IMR-90 (cell line): ENCODE measurements around the gene ETS1. TPM values are rescaled to one million over a fixed set of nuclear protein-coding genes. Genes with fewer than 3 reads are reported as not detected.

Experiments
- ATAC-seq: fragments of 200-7000 bp; cut with Tn5 transposase; 2 replicates; pipeline ENCODE4 v1.9.1; 2020; ENCODE audit warnings: low read depth, mild to moderate bottlenecking, moderate library complexity
- BruUV-seq: library from RNA; stranded (reverse); fragments of 400-500 nt; replicated peaks from 2 replicates; lab custom pipeline; 2021; lab: Mats Ljungman, UMichigan
- CTCF ChIA-PET: fragments of 300-600 bp; formaldehyde crosslinking; extraction: SDS; loops from one replicate; lab custom pipeline; 2021; ENCODE audit warnings: antibody characterized with exemption; lab: Yijun Ruan, JAX
- POLR2A ChIA-PET: fragments of 300-600 bp; sonication (Branson Sonifier 250); formaldehyde crosslinking; loops from one replicate; lab custom pipeline; 2022; ENCODE audit warnings: antibody characterized with exemption; ENCODE audit not compliant: unreplicated experiment; lab: Charles Lee
- DNase-seq: peaks from one replicate; pipeline ENCODE4 v3.0.0; 2013
- H2AFZ ChIP-seq: replicated peaks from 2 replicates; pipeline ENCODE3; 2013; ENCODE audit warnings: low read length, mild to moderate bottlenecking; ENCODE audit not compliant: poor library complexity
- H2AK5ac ChIP-seq: 2 replicates; pipeline ENCODE4 v1.6.1; 2013; ENCODE audit warnings: low read depth, low read length, inconsistent platforms
- H2AK9ac ChIP-seq: replicated peaks from 2 replicates; pipeline ENCODE3; 2013; ENCODE audit warnings: mild to moderate bottlenecking, low read depth, low read length, moderate library complexity; ENCODE audit not compliant: poor library complexity
- H2BK120ac ChIP-seq: 2 replicates; pipeline ENCODE4 v1.6.1; 2013; ENCODE audit warnings: low read depth, low read length, inconsistent platforms
- H2BK15ac ChIP-seq: 3 replicates; pipeline ENCODE4 v1.6.1; 2013; ENCODE audit warnings: low read depth, low read length, inconsistent platforms
- H2BK20ac ChIP-seq: 2 replicates; pipeline ENCODE4 v1.6.1; 2013; ENCODE audit warnings: low read depth, mild to moderate bottlenecking, inconsistent platforms, low read length, moderate library complexity
- H2BK5ac ChIP-seq: 2 replicates; pipeline ENCODE4 v1.6.1; 2013; ENCODE audit warnings: mild to moderate bottlenecking, low read depth, low read length, inconsistent platforms; ENCODE audit not compliant: poor library complexity, severe bottlenecking
- H3K14ac ChIP-seq: replicated peaks from 2 replicates; pipeline ENCODE4 v1.6.1; 2013; ENCODE audit warnings: low read depth, low read length, inconsistent platforms
- H3K18ac ChIP-seq: 2 replicates; pipeline ENCODE4 v1.6.1; 2013; ENCODE audit warnings: low read depth, low read length, control low read depth
- H3K23ac ChIP-seq: 2 replicates; pipeline ENCODE4 v1.6.1; 2013; ENCODE audit warnings: low read depth, low read length, inconsistent platforms
- H3K27ac ChIP-seq: 2 replicates; pipeline ENCODE4 v1.5.1; 2013; ENCODE audit warnings: mild to moderate bottlenecking, control low read depth, low read length; ENCODE audit not compliant: insufficient read depth
- H3K27me3 ChIP-seq: 2 replicates; pipeline ENCODE4 v1.6.1; 2013; ENCODE audit warnings: low read length; ENCODE audit not compliant: control insufficient read depth, insufficient read depth
- H3K36me3 ChIP-seq: 2 replicates; pipeline ENCODE4 v1.6.1; 2013; ENCODE audit warnings: low read length, mixed read lengths; ENCODE audit not compliant: control insufficient read depth, insufficient read depth
- H3K4ac ChIP-seq: 2 replicates; pipeline ENCODE4 v1.6.1; 2013; ENCODE audit warnings: low read depth, low read length, inconsistent platforms
- H3K4me1 ChIP-seq: 2 replicates; pipeline ENCODE4 v1.6.1; 2013; ENCODE audit warnings: low read length, mixed read lengths; ENCODE audit not compliant: control insufficient read depth, insufficient read depth
- H3K4me2 ChIP-seq: 2 replicates; pipeline ENCODE4 v1.6.1; 2013; ENCODE audit warnings: low read depth, mild to moderate bottlenecking, control low read depth, low read length, moderate library complexity
- H3K4me3 ChIP-seq: 2 replicates; pipeline ENCODE4 v1.5.1; 2013; ENCODE audit warnings: low read depth, mild to moderate bottlenecking, control low read depth, low read length, moderate library complexity; ENCODE audit not compliant: insufficient read depth
- H3K56ac ChIP-seq: 2 replicates; pipeline ENCODE4 v1.6.1; 2013; ENCODE audit warnings: low read length, inconsistent platforms; ENCODE audit not compliant: insufficient read depth; ENCODE audit errors: extremely low read depth
- H3K79me1 ChIP-seq, 2 experiments: 2 replicates each; pipeline ENCODE4 v1.6.1; 2013; ENCODE audit warnings: low read length in 2 of 2, inconsistent platforms in 1 of 2, low read depth in 1 of 2
- H3K9ac ChIP-seq: 2 replicates; pipeline ENCODE4 v1.6.1; 2013; ENCODE audit warnings: low read depth, low read length, control low read depth
- H3K9me1 ChIP-seq: 2 replicates; pipeline ENCODE4 v1.6.1; 2013; ENCODE audit warnings: low read length, inconsistent platforms; ENCODE audit not compliant: insufficient read depth
- H3K9me3 ChIP-seq: 2 replicates; pipeline ENCODE4 v1.6.1; 2013; ENCODE audit warnings: low read length; ENCODE audit not compliant: control insufficient read depth, insufficient read depth
- H4K20me1 ChIP-seq: 2 replicates; pipeline ENCODE4 v1.6.1; 2013; ENCODE audit warnings: low read length, inconsistent platforms; ENCODE audit not compliant: insufficient read depth
- H4K5ac ChIP-seq: 2 replicates; pipeline ENCODE4 v1.6.1; 2013; ENCODE audit warnings: mild to moderate bottlenecking, low read depth, low read length, control low read depth
- H4K8ac ChIP-seq, 2 experiments: 2 replicates each; pipeline ENCODE4 v1.6.1; 2013; ENCODE audit warnings: low read depth in 2 of 2, low read length in 2 of 2, control low read depth in 1 of 2, inconsistent platforms in 1 of 2
- H4K91ac ChIP-seq: 2 replicates; pipeline ENCODE4 v1.6.1; 2013; ENCODE audit warnings: low read depth, low read length, inconsistent platforms; ENCODE audit not compliant: insufficient read depth
- BHLHE40 ChIP-seq: fragments of 150-350 bp; IDR thresholded peaks from 2 replicates; pipeline ENCODE4 v1.6.1; 2016; ENCODE audit warnings: mild to moderate bottlenecking, low read depth, low read length
- CEBPB ChIP-seq: IDR thresholded peaks from 2 replicates; pipeline ENCODE4 v1.6.1; 2012; ENCODE audit warnings: low read depth, low read length, improper control_type of control experiment
- CHD1 ChIP-seq: IDR thresholded peaks from 2 replicates; pipeline ENCODE4 v1.6.1; 2012; ENCODE audit warnings: low read depth, low read length, improper control_type of control experiment
- MAFK ChIP-seq: IDR thresholded peaks from 2 replicates; pipeline ENCODE4 v1.6.1; 2012; ENCODE audit warnings: low read depth, low read length, improper control_type of control experiment
- MAZ ChIP-seq: IDR thresholded peaks from 2 replicates; pipeline ENCODE4 v1.6.1; 2012; ENCODE audit warnings: low read depth, mild to moderate bottlenecking, low read length, improper control_type of control experiment, moderate library complexity, borderline replicate concordance
- MXI1 ChIP-seq: IDR thresholded peaks from 2 replicates; pipeline ENCODE4 v1.6.1; 2012; ENCODE audit warnings: low read depth, mild to moderate bottlenecking, low read length, moderate library complexity, borderline replicate concordance
- POLR2A ChIP-seq: IDR thresholded peaks from 2 replicates; pipeline ENCODE4 v1.6.1; 2012; ENCODE audit warnings: mild to moderate bottlenecking, low read depth, low read length
- RAD21 ChIP-seq: IDR thresholded peaks from 2 replicates; pipeline ENCODE4 v1.6.1; 2012; ENCODE audit warnings: low read length, improper control_type of control experiment
- RCOR1 ChIP-seq: IDR thresholded peaks from 2 replicates; pipeline ENCODE4 v1.6.1; 2012; ENCODE audit warnings: mild to moderate bottlenecking, low read length, improper control_type of control experiment; ENCODE audit not compliant: insufficient replicate concordance
- RFX5 ChIP-seq: IDR thresholded peaks from 2 replicates; pipeline ENCODE4 v1.8.0; 2012; ENCODE audit warnings: low read depth, mild to moderate bottlenecking, low read length, moderate library complexity
- SMC3 ChIP-seq: fragments of 150-350 bp; IDR thresholded peaks from 2 replicates; pipeline ENCODE4 v1.6.1; 2016; ENCODE audit warnings: low read depth, mild to moderate bottlenecking, antibody characterized with exemption, low read length, moderate library complexity
- WGBS, 2 experiments: methylation state at CpG; one replicate each; pipeline versions ENCODE4 v1.1.5 to v1.1.7; 2013; ENCODE audit warnings: missing lambda C conversion rate in 2 of 2; ENCODE audit not compliant: insufficient read length in 1 of 2; ENCODE audit errors: extremely low coverage in 2 of 2; 5-methylcytosine and 5-hydroxymethylcytosine counted together
- dilution Hi-C: fragments of 300-500 bp; cut with HindIII; formaldehyde crosslinking; loops from one replicate; pipeline ENCODE4 v1.14.3; 2018; ENCODE audit warnings: low sequenced_read_pairs; ENCODE audit not compliant: unreplicated experiment
- in situ Hi-C: fragments of 300-500 bp; cut with MboI; formaldehyde crosslinking; loops from 3 replicates; pipeline ENCODE4 v1.14.3; 2019; ENCODE audit warnings: low sequenced_read_pairs, inconsistent platforms, mixed read lengths
- intact Hi-C: fragments of 100-400 bp; cut with micrococcal nuclease; formaldehyde crosslinking; loops from 2 replicates; pipeline ENCODE4 v1.10.0; 2022
- polyA plus RNA-seq, 3 experiments: library from polyadenylated mRNA; depleted of rRNA; stranded (reverse); fragments of >200 nt; gene quantifications; 2 replicates each; pipeline ENCODE4 v1.2.3, GENCODE V29; 2012; ENCODE audit warnings: low replicate concordance in 1 of 3
- total RNA-seq: library from RNA; depleted of rRNA; stranded (reverse); fragments of >200 nt; gene quantifications from 2 replicates; pipeline ENCODE4 v1.2.3, GENCODE V29; 2012
- TF ChIP-seq, protein P1 (sequence below): fragments of 150-350 bp; IDR thresholded peaks from 2 replicates; pipeline ENCODE4 v1.6.1; 2017; ENCODE audit warnings: mild to moderate bottlenecking, antibody characterized with exemption, low read length, low read depth
- TF ChIP-seq, protein P2 (sequence below): conservative IDR thresholded peaks from 2 replicates; pipeline ENCODE4 v1.5.1; 2012; ENCODE audit warnings: mild to moderate bottlenecking, low read depth, low read length, improper control_type of control experiment
- TF ChIP-seq, protein P3 (sequence below): fragments of 150-350 bp; IDR thresholded peaks from 2 replicates; pipeline ENCODE4 v1.6.1; 2016; ENCODE audit warnings: low read depth, mild to moderate bottlenecking, low read length, moderate library complexity, borderline replicate concordance

Gene ETS1
- total and polyA plus RNA-seq, 2 of the 4 experiments (the other 2 are of a cell fraction): 41.2 to 56.3 TPM

DNA sequence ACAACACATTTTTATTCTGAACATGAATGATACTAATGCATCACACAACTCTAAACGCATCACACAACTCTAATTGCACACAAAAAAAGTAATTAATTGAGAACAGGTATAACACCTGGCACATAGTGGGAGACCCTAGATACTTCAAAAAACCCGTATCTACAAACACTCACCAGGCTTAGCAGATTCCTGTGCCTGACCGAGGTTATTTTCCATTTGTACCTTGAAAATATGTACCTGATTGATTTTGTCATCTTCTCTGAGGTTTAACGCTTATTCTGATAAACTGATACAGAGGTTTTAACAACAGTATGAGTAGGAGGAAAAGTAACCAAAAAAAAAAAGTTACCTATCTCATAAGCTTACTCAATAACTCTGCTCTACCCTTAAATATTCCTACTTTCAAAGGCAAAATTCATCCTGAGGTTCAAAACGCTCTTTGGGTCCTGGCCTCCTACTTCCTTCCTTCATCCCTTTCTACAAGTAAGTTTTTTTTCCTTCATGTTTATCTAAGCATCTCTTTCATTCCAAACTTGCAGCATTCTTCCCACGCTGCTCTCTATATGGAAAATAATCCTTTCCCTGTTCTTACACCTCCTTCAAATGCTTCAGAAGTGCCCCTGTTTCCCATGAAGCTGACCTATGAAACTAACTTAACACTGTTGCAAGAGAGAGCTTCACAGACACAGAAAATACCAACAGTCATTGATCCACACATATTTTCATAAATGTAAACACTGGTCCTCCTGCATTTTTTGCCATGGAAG is 73.3 kb downstream of the ETS1 start:
- in situ Hi-C loops: loop anchor here (25.0 kb wide), 1 partner anchor 477 kb away; no protein-coding TSS in a partner anchor
- no peak for DNase-seq
- Histone ChIP-seq H4K20me1 (peaks cover 99% of the 10 kb centered on the region), H4K8ac (no peak overlapping the region), H3K56ac (no peak overlapping the region), H3K79me1 (peaks cover 0 to 63% of the 10 kb centered on the region in 2 experiments; a peak in 2 of 4 replicates), H2AFZ (no peak overlapping the region), H2AK9ac (no peak overlapping the region), H3K18ac (no peak overlapping the region), H3K9ac (no peak overlapping the region), H2BK15ac (peak overlapping the region; percentile 17; the same call in 1 of the 3 replicates), H4K91ac (no peak overlapping the region; the same call in 1 of the 2 replicates), H2BK5ac (no peak overlapping the region), H3K4me1 (peaks cover 30% of the 10 kb centered on the region), H3K4ac (no peak overlapping the region), H2BK20ac (no peak overlapping the region), H4K5ac (no peak overlapping the region), H3K9me3 (no peaks in the 10 kb centered on the region), H2AK5ac (no peak overlapping the region), H3K4me2 (peak overlapping the region; percentile 33; the same call in 1 of the 2 replicates), H3K9me1 (peaks cover 31% of the 10 kb centered on the region), H3K4me3 (no peak overlapping the region), H2BK120ac (no peak overlapping the region), H3K27ac (no peak overlapping the region), H3K23ac (peak overlapping the region; percentile 16; the same call in 1 of the 2 replicates), H3K36me3 (peaks cover 6% of the 10 kb centered on the region), H3K27me3 (no peaks in the 10 kb centered on the region), H3K14ac (no peak overlapping the region)
- dilution Hi-C loops: no loop called here
- WGBS, 2 experiments: 75% methylated on average over 2 of the region's 6 CpGs; no CpG with 5 or more reads in 1 of the 2 experiments
- no peak for ATAC-seq
- BruUV-seq: no TSS peak
- intact Hi-C loops: no loop called here
- ChIA-PET POLR2A (no interaction called here), CTCF (interaction anchor here (0.6 kb wide), 1 partner anchor 22 kb away, joined by 3 read pairs; no protein-coding TSS in a partner anchor)
- no peak for TF ChIP-seq CEBPB
- TF ChIP-seq, protein P1, sequence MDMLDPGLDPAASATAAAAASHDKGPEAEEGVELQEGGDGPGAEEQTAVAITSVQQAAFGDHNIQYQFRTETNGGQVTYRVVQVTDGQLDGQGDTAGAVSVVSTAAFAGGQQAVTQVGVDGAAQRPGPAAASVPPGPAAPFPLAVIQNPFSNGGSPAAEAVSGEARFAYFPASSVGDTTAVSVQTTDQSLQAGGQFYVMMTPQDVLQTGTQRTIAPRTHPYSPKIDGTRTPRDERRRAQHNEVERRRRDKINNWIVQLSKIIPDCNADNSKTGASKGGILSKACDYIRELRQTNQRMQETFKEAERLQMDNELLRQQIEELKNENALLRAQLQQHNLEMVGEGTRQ: no peak
- TF ChIP-seq MXI1: no peak
- no peak for TF ChIP-seq CHD1
- TF ChIP-seq RCOR1: no peak
- TF ChIP-seq MAFK: no peak
- TF ChIP-seq, protein P2, sequence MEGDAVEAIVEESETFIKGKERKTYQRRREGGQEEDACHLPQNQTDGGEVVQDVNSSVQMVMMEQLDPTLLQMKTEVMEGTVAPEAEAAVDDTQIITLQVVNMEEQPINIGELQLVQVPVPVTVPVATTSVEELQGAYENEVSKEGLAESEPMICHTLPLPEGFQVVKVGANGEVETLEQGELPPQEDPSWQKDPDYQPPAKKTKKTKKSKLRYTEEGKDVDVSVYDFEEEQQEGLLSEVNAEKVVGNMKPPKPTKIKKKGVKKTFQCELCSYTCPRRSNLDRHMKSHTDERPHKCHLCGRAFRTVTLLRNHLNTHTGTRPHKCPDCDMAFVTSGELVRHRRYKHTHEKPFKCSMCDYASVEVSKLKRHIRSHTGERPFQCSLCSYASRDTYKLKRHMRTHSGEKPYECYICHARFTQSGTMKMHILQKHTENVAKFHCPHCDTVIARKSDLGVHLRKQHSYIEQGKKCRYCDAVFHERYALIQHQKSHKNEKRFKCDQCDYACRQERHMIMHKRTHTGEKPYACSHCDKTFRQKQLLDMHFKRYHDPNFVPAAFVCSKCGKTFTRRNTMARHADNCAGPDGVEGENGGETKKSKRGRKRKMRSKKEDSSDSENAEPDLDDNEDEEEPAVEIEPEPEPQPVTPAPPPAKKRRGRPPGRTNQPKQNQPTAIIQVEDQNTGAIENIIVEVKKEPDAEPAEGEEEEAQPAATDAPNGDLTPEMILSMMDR: no peak
- no peak for TF ChIP-seq RAD21
- no peak for TF ChIP-seq BHLHE40
- TF ChIP-seq POLR2A: no peak
- TF ChIP-seq, protein P3, sequence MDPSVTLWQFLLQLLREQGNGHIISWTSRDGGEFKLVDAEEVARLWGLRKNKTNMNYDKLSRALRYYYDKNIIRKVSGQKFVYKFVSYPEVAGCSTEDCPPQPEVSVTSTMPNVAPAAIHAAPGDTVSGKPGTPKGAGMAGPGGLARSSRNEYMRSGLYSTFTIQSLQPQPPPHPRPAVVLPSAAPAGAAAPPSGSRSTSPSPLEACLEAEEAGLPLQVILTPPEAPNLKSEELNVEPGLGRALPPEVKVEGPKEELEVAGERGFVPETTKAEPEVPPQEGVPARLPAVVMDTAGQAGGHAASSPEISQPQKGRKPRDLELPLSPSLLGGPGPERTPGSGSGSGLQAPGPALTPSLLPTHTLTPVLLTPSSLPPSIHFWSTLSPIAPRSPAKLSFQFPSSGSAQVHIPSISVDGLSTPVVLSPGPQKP: no peak
- no peak for TF ChIP-seq MAZ
- TF ChIP-seq RFX5: no peak
- no peak for TF ChIP-seq SMC3
